IPS-18c (cell line): ENCODE measurements around the gene EXOSC7.
A peak's percentile ranks its signal among the peaks of the same experiment; 100 is the strongest.
"Not testable (repeated sequence)": the region's sequence is repeated elsewhere in the genome, so short reads cannot be mapped to it uniquely, and the experiment has no call there.

Experiments
- H3K4me3 ChIP-seq: 2 replicates; pipeline ENCODE4 v1.7.0; 2013; ENCODE audit warnings: low read depth, mild to moderate bottlenecking, low read length, moderate library complexity; ENCODE audit not compliant: insufficient read depth
- H3K9me3 ChIP-seq: one replicate; pipeline ENCODE4 v1.6.1; 2013; ENCODE audit warnings: mild to moderate bottlenecking, low read length, moderate library complexity; ENCODE audit not compliant: control insufficient read depth, insufficient read depth

The EXOSC7 gene

DNA sequence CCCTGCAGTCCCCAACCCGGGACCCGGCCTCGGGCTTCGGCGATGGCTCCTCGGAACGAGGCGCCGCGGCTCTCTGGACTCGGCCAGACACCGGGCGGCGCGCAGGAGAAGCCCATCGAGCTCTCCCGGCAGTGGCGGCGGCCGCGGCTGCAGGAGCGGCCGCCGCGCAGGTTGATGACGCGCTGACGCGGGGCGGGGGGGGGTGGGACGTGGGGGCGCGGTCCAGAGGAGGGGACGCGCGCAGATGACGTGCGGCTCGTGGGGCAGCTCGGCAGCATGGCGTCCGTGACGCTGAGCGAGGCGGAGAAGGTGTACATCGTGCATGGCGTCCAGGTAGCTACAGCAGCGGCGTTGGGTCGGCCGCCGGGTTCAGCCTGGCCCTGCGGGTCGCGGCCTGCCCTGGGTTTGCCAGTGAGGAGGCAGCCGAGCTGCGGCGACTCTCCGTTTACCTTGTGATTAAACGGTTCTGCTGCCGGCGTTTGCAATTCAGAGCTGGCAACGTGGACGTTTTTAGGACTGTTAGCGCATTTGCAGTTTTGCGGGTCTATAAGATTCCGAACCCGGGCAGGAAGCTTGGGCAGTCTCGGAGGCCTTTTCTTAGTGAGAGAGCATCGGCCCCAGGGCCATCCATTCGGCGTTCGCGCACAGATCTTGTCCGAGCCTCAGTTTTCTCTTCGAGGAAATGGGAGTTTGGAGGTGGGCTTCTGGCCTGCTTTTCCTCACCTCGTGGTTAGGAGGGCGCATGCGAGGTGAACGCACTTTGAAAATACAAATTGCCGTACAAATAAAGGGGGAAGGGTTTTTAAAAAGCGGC is at the start of gene EXOSC7, which contains the start of gene ZDHHC3:
Gene EXOSC7 (plus strand): TSS at position 243 of the 814 bp plus-strand sequence. CDS start 34 bp downstream, at position 277.
Gene ZDHHC3 (minus strand): TSS at position 173 of the 814 bp plus-strand sequence. CDS start 16,738 bp downstream, outside the sequence.
- H3K9me3 ChIP-seq: no peaks in the 10 kb centered on the region
- H3K4me3 ChIP-seq: peak within 1 kb of the TSS; percentile 90

DNA sequence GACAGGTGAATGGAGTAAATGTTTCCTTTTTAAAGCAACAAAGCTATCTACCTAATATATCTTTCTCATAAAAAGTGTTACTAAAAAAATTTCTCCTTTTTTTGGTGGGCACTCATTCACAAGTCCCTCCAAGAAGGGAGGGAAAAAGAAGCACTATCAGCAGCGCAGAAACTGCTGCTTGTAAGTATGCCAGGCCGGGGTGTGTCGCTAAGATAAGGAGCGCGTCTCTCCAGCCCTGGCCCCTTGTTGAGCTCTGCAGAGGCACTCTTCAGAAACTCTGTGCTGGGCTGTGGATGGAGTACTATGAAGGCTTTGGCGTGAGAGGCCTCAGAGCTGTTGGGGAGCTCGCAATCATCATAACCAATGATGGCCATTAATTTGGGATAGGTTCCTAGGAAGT is 49.1 kb upstream of the EXOSC7 start:
- Histone ChIP-seq H3K9me3 (no peaks in the 10 kb centered on the region), H3K4me3 (no peak overlapping the region)

DNA sequence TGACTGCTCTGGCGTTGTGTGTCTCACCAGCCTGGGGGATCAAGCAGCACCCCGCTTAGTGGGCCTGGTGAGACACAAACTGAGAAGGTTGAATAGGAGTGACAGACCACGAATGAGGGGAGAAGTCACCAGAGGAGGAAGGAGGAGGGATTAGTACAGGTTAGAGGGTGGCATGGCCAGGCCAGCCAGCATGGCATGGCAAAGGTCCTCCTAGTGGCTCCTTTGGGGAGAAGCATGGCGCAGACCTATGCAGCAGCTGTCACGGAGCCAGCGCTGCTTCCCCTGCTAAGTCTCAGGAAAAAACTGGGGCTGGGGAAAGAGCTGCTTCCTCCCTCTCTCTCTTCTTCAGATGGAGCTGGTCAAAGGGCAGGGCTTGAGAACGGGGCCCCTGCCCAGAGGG is 48.7 kb upstream of the EXOSC7 start:
- Histone ChIP-seq H3K4me3 (no peak overlapping the region), H3K9me3 (no peaks in the 10 kb centered on the region)

DNA sequence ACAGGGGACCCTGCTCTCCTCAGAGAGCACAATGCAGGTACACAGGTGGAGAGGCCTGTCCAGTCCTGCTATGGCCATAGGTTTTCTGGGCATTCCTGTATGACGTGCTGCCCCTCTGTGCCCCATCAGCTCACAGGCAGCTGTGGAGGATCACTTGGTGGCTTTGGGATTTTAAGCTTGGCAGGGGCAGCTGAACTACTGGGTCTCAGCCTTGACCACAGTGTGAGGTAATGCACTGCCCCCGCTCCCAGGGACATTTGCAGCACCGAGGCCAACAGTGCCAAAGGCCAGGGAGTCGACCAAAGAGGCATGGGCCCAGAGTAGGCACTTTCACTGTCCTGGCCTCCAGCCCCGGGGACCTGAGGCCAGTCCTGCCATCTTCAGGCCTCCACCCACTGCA is 46.3 kb upstream of the EXOSC7 start:
- H3K4me3 ChIP-seq: no peak overlapping the region

DNA sequence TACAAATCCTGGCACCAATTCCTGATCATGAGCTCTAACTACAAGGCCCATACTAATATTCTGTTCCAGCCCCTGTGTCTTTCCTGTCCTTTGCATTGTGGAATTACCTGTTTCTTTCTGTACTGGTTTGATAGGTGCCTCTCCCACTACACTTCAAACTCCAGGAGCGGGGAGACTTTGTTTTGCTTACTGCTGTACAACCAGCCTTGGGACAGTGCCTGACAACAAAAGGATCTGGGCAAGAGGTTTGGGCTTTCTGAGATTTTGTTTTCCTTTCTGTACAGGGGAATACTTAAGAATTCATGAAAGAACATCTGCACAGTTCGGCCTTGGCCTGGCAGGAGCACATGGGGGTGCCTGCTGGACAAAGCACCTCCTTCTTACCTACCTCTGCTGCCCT is 45.1 kb upstream of the EXOSC7 start:
- H3K4me3 ChIP-seq: no peak overlapping the region
- no peaks in the 10 kb centered on the region for H3K9me3 ChIP-seq

More for the DNA sequence above, 46.3 kb upstream of the EXOSC7 start:
- H3K9me3 ChIP-seq: no peaks in the 10 kb centered on the region

DNA sequence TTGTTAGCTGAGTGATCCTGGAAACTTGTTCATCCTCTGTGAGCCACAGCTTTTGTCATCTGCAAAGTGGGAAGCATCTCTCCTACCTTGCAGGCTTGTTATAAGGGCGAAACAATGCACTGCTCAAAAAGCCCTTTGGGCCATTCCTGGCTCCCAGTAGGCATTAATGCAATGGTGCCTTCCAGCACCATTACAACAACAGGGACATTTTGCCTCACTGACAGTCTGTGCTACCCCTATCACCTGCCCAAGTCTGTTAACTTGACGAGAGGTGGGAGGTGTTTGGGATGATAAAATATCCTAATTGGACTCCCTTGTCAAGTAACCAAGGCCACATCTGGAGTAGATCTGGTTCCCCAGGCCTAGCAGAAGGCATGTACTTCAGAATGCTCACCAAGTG is 44.3 kb upstream of the EXOSC7 start:
- Histone ChIP-seq H3K9me3 (no peaks in the 10 kb centered on the region), H3K4me3 (no peak overlapping the region)

DNA sequence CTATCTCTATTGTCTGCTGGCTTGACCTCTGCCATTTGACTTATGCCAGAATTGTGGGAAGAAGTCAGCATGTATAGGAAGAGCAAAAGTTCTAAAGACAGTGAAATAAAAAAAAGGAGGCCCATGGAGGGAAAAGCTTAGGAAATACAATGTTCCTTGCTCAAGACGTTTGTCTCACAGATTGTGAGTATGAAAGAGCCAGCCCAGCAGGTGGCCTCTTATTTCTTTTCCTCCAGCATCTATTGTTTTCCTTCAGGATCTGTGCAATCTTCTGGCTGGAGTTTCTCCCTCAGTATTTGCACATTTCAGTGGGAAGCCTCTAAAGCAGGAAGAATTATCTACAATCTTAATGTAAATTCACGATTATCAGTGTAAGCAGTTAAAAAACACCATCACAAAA is 43.8 kb upstream of the EXOSC7 start:
- no peaks in the 10 kb centered on the region for H3K9me3 ChIP-seq

DNA sequence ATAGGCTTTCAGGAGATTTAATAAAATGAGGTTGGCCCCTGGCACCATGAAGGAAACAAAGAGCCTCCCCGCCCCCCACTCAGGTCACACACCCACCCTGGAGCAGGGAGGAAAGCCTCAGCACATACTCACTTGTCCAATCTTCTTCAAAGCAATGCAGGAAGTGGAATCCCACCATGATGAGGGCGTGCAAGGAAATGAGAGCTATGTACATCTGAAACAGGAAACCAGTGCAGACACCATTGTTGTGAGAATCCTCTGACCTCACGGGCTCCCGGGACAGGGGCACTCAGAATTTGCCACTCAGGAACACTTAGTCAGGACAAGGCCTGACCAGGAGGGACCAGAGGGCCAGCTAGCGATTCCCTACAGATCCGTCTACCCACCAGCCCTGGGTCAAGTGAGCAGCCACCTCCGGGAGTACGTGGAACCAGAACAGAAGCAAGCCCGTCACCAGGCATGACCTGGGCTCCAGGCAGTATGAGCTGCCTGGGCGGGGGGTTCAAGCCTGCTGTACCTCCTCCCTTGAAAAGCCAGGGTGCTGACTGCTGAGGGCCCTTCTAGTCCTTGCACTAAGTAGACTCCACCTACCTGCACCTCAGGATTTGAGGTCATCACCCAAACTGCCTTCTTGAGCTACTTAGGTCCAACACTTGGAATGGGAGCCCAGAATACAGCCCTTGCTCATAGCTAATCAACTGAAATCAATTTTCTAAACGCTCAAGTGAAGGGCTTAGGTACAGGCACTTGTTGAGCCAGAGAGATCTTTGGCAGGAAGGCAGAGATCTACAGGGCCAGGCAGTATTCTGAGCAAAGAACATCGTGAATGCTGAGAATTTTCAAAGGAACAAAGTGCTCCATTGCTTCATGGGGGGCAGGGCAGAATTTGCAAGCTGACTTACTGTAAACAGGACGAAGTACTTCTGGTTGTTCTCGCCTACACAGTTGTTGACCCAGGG is 42.8 kb upstream of the EXOSC7 start:
- Histone ChIP-seq H3K9me3 (no peaks in the 10 kb centered on the region), H3K4me3 (no peak overlapping the region)

More for the DNA sequence above, 43.8 kb upstream of the EXOSC7 start:
- H3K4me3 ChIP-seq: no peak overlapping the region

DNA sequence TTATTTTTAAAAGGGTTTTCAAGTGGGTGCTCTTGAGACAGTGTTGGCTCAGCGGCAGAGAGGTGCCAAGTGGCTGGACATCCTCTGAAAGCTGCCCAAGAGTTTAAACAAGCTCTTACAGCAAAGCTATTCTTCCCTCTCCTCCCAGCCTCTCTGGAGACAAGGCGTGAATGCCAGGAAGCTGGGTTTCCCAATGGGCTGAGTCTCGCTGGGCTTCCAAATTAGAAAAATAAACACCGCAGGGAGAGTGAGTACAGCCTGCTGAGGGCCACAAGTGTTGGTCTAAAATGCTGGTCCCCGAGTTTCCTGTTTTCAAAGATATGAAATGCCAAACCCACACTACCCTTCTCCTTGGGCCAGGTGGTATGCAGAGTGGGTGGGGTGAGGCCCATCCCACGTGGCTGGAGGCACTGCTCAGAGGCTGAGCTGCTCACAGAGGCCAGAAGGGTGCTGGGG is 36.4 kb upstream of the EXOSC7 start:
- Histone ChIP-seq H3K9me3 (no peaks in the 10 kb centered on the region), H3K4me3 (no peak overlapping the region)

DNA sequence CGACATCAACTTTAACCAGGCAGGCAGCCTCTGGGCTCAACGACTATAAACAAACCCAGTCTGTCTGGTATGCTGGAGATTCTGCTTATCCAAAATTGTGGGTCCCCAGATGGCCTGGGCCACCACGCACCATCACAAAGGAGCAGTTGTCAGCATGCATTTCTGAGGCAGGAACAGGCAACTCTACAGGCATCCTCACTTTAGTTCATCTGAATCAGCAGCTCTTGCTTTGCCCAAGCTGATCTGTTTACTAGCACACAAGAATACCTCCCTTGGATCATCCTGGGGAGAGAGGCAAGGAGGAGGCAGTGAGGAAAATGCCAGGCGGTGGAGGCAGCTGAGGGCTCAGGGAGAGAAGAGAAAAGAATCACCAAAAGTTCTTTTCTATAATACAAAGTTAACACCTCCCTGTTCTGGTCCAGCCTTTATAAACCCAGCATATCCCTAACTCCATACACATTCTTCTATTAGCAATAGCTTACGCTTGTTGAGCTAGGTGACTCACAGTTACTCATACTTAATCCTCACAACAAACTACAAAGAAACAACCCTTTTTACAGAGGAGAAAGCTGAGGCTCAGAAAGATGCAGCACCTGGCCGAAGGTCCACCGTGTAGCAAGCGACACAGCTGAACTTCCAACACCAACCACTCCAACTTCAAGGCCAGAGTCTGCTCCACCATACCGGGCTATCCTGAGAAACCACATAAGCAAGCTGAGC is 33.7 kb upstream of the EXOSC7 start:
- Histone ChIP-seq H3K9me3 (no peaks in the 10 kb centered on the region), H3K4me3 (no peak overlapping the region)

DNA sequence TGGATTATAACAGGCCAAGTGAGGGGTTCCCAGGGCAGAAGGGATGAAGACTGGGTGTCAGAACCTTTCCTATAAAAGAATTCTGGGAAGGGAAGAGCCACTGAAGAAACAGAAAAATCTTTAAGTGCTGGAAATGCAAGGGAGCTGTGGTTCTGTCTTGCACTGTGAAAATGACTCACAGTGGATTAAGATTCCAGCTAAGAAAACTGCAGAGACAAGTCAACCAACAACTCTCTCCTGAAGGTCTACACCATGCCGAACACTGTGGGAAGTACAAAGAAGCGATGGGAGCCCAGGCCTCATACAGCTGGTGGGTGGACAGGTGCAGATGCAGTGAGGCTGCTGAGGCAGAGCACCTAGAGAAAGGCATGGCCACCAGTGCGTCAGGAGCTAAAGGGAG is 27.8 kb upstream of the EXOSC7 start:
- Histone ChIP-seq H3K4me3 (no peak overlapping the region), H3K9me3 (no peaks in the 10 kb centered on the region)

DNA sequence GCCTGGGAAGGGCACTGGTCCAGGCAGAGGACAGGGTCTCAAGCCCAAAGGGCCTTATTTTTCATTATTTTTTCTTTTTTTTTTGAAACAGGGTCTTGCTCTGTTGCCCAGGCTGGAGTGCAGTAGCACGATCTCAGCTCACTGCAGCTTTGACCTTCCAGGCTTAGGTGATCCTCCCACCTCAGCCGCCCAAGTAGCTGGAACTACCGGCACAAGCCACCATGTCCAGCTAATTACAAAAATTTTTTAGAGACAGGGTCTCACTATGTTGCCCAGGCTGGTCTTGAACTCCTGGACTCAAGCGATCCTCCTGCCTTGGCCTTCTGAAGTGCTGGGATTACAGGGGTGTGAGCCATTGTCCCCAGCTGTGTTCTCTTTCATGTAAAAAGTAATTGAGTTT is 26.3 kb upstream of the EXOSC7 start:
- H3K9me3 ChIP-seq, H3K4me3 ChIP-seq: not testable (repeated sequence)

DNA sequence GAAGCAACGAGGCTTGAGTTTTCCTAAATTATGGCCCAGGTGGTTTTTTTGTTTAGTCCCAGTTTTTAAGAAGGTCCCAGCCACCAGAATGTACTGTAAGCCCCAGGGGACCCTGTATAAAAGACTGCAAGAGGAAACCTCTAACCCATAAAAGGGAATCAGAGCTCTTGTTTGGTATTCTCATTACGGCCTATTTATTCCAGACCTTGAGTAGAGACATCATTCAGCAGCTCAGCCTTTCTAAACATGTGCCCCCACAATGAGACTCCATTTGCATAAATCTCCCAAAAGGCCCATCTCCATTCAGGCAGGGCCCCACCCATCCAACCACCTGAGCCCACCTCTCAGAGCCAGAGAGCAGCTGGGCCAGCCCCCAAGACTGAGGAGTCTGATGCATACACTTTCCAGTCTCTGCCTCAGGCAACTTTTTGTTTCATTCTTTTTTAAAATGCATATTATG is 25.7 kb upstream of the EXOSC7 start:
- Histone ChIP-seq H3K9me3 (no peaks in the 10 kb centered on the region), H3K4me3 (no peak overlapping the region)

DNA sequence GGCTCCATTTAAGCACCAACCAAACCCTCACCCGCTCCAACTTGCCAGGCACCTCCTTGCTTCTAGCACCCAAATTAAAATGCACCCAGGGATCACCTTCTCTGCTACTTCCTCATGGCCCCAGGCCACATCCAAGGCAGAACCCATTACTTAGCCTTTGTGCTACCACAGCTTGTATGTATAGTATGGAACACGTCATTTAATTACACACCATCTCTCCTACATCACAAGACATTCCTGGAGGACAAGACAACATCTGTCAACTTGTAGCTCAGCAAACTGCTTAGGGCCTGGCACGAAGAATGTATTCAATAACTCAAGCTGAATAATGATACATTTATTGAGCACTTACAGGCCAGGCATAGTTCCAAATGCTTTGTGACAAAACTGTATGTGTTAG is 23.4 kb upstream of the EXOSC7 start:
- H3K9me3 ChIP-seq: no peaks in the 10 kb centered on the region
- H3K4me3 ChIP-seq: no peak overlapping the region

DNA sequence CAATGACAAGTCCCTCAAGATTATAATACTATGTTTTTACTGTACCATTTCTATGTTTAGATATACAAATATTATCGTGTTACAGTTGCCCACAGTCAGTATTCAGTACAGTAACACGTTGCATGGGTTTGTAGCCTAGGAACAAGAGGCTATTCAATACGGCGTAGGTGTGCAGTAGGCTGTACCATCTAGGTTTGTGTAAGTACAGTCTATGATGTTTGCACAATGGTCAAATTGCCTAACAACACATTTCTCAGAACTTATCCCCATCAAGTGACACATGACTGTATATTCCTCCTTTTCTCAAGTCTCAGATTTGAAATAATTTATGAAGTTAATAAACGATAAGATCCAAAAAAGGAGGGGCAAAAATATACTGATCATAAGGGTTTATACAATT is 21.7 kb upstream of the EXOSC7 start:
- no peak overlapping the region for H3K4me3 ChIP-seq
- no peaks in the 10 kb centered on the region for H3K9me3 ChIP-seq

DNA sequence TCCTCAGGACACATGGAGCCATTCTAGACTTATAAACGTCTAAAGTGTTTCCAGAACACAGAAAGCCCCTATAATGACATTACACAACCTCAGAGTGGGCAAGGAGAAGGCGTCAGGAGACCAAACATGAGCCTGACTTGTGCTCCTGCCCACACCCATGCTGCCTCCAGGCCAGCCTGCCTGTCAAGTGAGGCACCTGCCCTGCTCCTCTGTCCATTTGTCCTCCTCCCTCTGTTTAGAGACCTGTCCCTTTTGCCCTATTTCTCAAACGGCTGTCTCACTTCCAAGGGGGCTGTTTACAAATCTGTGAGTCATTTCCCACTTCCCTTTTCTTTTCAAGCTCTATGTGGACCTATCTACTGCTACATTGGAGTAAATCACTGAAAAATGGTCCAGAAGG is 21.1 kb upstream of the EXOSC7 start:
- Histone ChIP-seq H3K4me3 (no peak overlapping the region), H3K9me3 (no peaks in the 10 kb centered on the region)

DNA sequence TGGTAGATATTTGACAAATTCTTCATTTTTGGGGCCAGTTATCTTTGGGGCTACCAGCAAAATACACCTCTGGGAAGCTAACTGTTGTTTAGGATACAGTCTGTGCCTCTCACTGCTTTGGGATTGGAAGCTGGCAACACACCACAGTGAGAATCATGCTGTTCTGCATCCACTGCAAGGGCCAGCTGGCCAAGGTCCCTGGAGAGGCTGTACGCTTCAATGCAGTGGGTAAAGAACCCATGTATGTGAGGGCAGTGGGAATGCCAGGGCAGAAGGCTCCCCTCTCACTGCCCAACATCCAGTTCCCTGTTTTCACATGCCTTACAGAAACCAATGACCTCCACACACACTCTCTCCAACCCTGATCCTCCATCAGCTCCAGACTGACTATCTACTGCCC is 20.1 kb upstream of the EXOSC7 start:
- Histone ChIP-seq H3K9me3 (no peaks in the 10 kb centered on the region), H3K4me3 (no peak overlapping the region)
